Hepatocyte (in vitro differentiated cells): ENCODE measurements around the gene PTPN4. TPM values are rescaled to one million over a fixed set of nuclear protein-coding genes. Genes with fewer than 3 reads are reported as not detected.
A peak's percentile ranks its signal among the peaks of the same experiment; 100 is the strongest.

Experiments used
- DNase-seq: peaks from one replicate; pipeline ENCODE4 v3.0.0-alpha.2; 2016; ENCODE audit warnings: low spot score
- H2AFZ ChIP-seq: fragments of 200-600 bp; sonication (generic); 2 replicates; pipeline ENCODE4 v1.6.0; 2016; ENCODE audit warnings: antibody characterized with exemption, mild to moderate bottlenecking
- H3K27ac ChIP-seq: fragments of 200-600 bp; sonication (generic); 2 replicates; pipeline ENCODE4 v1.5.1; 2016; ENCODE audit warnings: mild to moderate bottlenecking
- H3K27me3 ChIP-seq: fragments of 200-600 bp; sonication (generic); 2 replicates; pipeline ENCODE4 v1.6.1; 2016
- H3K36me3 ChIP-seq: fragments of 200-600 bp; sonication (generic); replicated peaks from 2 replicates; pipeline ENCODE4 v1.5.1; 2016; ENCODE audit warnings: low read depth; ENCODE audit not compliant: insufficient read depth
- H3K4me1 ChIP-seq: fragments of 200-600 bp; sonication (generic); 2 replicates; pipeline ENCODE4 v1.5.1; 2016; ENCODE audit warnings: mild to moderate bottlenecking, moderate library complexity; ENCODE audit not compliant: insufficient read depth
- H3K4me2 ChIP-seq: fragments of 200-600 bp; sonication (generic); 2 replicates; pipeline ENCODE4 v1.6.0; 2016
- H3K4me3 ChIP-seq: fragments of 200-600 bp; sonication (generic); 2 replicates; pipeline ENCODE4 v1.5.1; 2016; ENCODE audit warnings: mild to moderate bottlenecking
- H3K79me2 ChIP-seq: fragments of 200-600 bp; sonication (generic); 2 replicates; pipeline ENCODE4 v1.6.0; 2017; ENCODE audit warnings: mild to moderate bottlenecking
- H3K9me2 ChIP-seq: fragments of 200-600 bp; sonication (generic); replicated peaks from 2 replicates; pipeline ENCODE4 v1.6.0; 2017; ENCODE audit warnings: mild to moderate bottlenecking; ENCODE audit not compliant: insufficient read depth
- H3K9me3 ChIP-seq: fragments of 200-600 bp; sonication (generic); 2 replicates; pipeline ENCODE4 v1.5.1; 2016; ENCODE audit warnings: low read depth, mild to moderate bottlenecking
- H4K20me1 ChIP-seq: fragments of 200-600 bp; sonication (generic); 2 replicates; pipeline ENCODE4 v1.6.0; 2016; ENCODE audit warnings: mild to moderate bottlenecking; ENCODE audit not compliant: insufficient read depth, poor library complexity, severe bottlenecking
- EZH2 ChIP-seq: fragments of 200-600 bp; sonication (generic); IDR thresholded peaks from 2 replicates; pipeline ENCODE4 v1.6.1; 2016; ENCODE audit warnings: antibody characterized with exemption, mild to moderate bottlenecking, borderline replicate concordance
- EZH2phosphoT487 ChIP-seq: fragments of 200-600 bp; sonication (generic); IDR thresholded peaks from one replicate; pipeline ENCODE4 v1.6.1; 2018; ENCODE audit warnings: antibody characterized with exemption, mild to moderate bottlenecking, low read depth, moderate library complexity; ENCODE audit not compliant: unreplicated experiment, severe bottlenecking
- WGBS: methylation state at CpG from one replicate; pipeline ENCODE4 v1.1.6; 2016; ENCODE audit warnings: low lambda C conversion rate; ENCODE audit errors: missing lambda C conversion rate; 5-methylcytosine and 5-hydroxymethylcytosine counted together
- polyA plus RNA-seq: library from polyadenylated mRNA; unstranded; fragments of >200 nt; fragmentation: Nextera tagmentation; extraction: Ambion mirVana; gene quantifications from 2 replicates; pipeline ENCODE4 v1.2.1, GENCODE V29; 2016
- total RNA-seq: library from RNA; depleted of rRNA; stranded (reverse); fragments of >200 nt; gene quantifications from 2 replicates; pipeline ENCODE4 v1.2.3, GENCODE V29; 2014
- TF ChIP-seq, protein P1 (sequence below): fragments of 200-600 bp; sonication (generic); IDR thresholded peaks from 2 replicates; pipeline ENCODE4 v1.5.1; 2016; ENCODE audit warnings: antibody characterized with exemption, mild to moderate bottlenecking; ENCODE audit not compliant: poor library complexity

Gene PTPN4
- total and polyA plus RNA-seq, 2 experiments from 2014 or later, result 9.2 to 15.5 TPM

DNA sequence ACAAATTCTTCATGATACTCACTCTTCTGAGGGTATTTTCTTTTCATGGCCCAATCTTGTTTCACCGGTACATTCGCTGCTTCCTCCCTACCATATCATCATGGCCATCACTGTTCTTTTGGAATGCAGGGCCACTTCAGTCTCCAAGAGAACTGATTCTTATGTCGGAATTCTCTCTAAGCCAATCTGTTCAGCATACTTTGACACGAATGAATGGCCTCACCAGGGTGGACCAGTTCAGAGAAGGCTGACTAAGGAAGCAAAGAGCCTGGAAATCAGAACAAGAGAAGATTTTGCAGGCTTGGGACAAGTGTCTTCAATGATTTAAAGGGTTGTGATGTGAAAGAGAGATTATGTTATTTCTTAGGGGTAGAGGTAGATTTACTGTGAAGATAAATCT lies 248.1 kb downstream of the PTPN4 start:
- 94% methylated on average over 4 of the region's 4 CpGs for WGBS
- no peak for DNase-seq
- Histone ChIP-seq H2AFZ (no peak overlapping the region), H3K4me3 (no peak overlapping the region), H4K20me1 (no peaks in the 10 kb centered on the region), H3K9me3 (no peaks in the 10 kb centered on the region), H3K4me2 (no peak overlapping the region), H3K27me3 (no peaks in the 10 kb centered on the region), H3K9me2 (no peaks in the 10 kb centered on the region), H3K36me3 (no peaks in the 10 kb centered on the region), H3K79me2 (no peaks in the 10 kb centered on the region), H3K4me1 (no peaks in the 10 kb centered on the region), H3K27ac (no peak overlapping the region)
- TF ChIP-seq EZH2phosphoT487 (no peak), EZH2 (no peak)
- TF ChIP-seq, protein P1, sequence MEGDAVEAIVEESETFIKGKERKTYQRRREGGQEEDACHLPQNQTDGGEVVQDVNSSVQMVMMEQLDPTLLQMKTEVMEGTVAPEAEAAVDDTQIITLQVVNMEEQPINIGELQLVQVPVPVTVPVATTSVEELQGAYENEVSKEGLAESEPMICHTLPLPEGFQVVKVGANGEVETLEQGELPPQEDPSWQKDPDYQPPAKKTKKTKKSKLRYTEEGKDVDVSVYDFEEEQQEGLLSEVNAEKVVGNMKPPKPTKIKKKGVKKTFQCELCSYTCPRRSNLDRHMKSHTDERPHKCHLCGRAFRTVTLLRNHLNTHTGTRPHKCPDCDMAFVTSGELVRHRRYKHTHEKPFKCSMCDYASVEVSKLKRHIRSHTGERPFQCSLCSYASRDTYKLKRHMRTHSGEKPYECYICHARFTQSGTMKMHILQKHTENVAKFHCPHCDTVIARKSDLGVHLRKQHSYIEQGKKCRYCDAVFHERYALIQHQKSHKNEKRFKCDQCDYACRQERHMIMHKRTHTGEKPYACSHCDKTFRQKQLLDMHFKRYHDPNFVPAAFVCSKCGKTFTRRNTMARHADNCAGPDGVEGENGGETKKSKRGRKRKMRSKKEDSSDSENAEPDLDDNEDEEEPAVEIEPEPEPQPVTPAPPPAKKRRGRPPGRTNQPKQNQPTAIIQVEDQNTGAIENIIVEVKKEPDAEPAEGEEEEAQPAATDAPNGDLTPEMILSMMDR, result no peak

DNA sequence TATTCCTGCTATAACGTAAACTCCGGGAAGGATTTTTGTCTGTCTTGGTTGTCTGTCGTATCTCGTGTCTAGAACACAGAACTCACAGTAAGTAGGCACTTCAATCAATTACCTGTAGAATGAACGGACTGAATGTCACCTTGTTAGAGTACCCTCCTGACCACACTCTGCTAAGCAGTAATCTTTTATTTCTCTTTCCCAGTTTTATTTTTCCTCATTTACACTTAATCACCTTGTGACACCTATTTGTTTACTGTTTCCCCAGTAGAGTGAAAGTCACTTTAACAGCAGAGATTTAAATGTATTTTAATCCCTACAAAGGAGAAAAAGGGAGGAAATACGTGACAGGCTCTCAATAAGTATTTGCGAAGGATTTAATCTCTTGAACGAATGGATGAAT lies 252.6 kb downstream of the PTPN4 start:
- Histone ChIP-seq H3K27me3 (no peaks in the 10 kb centered on the region), H2AFZ (peak overlapping the region; percentile 64), H3K36me3 (no peaks in the 10 kb centered on the region), H4K20me1 (peaks cover 5% of the 10 kb centered on the region), H3K9me3 (no peaks in the 10 kb centered on the region), H3K9me2 (no peaks in the 10 kb centered on the region), H3K4me2 (peak overlapping the region; percentile 77), H3K4me3 (peak overlapping the region; percentile 28), H3K79me2 (peaks cover 40% of the 10 kb centered on the region), H3K4me1 (peaks cover 4% of the 10 kb centered on the region), H3K27ac (peak overlapping the region; percentile 97)
- DNase-seq, result no peak
- TF ChIP-seq EZH2, result no peak
- TF ChIP-seq, protein P1, result no peak
- no peak for TF ChIP-seq EZH2phosphoT487
- WGBS, result 44% methylated on average over 8 of the region's 8 CpGs

DNA sequence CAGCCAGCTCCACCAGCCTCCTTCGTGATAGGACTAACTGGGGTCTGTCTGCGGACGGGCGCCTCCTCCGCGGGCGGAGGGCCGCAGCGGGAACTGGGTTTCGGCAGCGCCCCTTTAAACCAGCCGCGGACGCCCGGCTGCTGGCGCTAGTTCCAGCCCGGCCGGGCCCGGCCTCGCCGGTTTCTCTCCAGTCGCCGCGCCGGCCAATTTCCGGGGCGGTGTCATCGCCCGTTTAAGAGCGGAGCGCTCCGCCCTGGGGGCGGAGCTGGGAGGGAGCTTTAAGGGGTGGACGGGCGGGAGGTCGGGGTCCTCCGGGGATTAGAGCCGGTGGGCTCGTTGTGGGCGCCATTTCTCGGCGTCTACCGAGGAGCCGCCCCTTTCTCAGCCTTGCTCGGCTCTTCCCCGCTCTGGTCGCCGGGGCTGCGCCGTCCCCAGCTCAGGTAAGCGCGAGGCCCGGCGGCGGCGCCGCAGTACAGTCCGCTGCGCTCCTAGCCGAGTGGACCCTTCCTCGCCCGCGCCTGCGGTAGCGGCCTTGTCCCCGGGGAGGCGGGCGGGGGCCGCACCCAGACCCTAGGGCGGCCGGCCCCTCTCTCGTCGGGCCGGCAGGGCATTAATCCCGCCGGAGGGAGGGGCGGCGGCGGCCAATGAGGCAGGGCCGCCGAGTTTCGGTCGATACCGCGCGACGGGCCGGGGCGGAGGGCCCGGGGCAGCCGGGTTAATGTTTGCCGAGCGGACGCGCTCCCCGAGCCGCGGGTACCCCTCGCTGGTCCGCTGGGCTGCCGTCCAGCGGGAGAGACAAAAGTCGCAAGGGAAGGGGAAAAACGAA lies 253.3 kb downstream of the PTPN4 start, which contains the start of gene EPB41L5:
Gene EPB41L5, plus strand, starts transcription at position 307 of the 826 bp plus-strand sequence. CDS start 6,008 bp downstream, outside the sequence.
- peak; percentile 98 for DNase-seq
- Histone ChIP-seq H3K27ac (peak within 1 kb of the TSS; percentile 97), H3K79me2 (peaks cover 46% of the 10 kb centered on the region), H3K4me3 (peak within 1 kb of the TSS; percentile 87), H3K9me2 (no peaks in the 10 kb centered on the region), H3K36me3 (no peaks in the 10 kb centered on the region), H2AFZ (peak within 1 kb of the TSS; percentile 77), H3K4me1 (peaks cover 4% of the 10 kb centered on the region), H3K27me3 (no peaks in the 10 kb centered on the region), H3K9me3 (no peaks in the 10 kb centered on the region), H3K4me2 (peak within 1 kb of the TSS; percentile 77), H4K20me1 (peaks cover 6% of the 10 kb centered on the region)
- WGBS, result under 1% methylated on average over 54 of the region's 104 CpGs
- no peak for TF ChIP-seq EZH2phosphoT487
- TF ChIP-seq EZH2, result no peak
- TF ChIP-seq, protein P1, result no peak
